Common myeloid progenitor, CD34-positive (primary cell): Measurements from ENCODE around the gene SYT12.

Source experiments
- CTCF ChIA-PET: fragments of 350-600 bp; sonication (Branson Sonifier 250); formaldehyde crosslinking; loops from one replicate; lab custom pipeline; 2021; ENCODE audit warnings: antibody characterized with exemption; lab: Charles Lee
- POLR2A ChIA-PET: fragments of 350-600 bp; sonication (Branson Sonifier 250); formaldehyde crosslinking; loops from one replicate; lab custom pipeline; 2021; ENCODE audit warnings: antibody characterized with exemption; lab: Charles Lee
- DNase-seq, 3 donors: peaks; one replicate each; pipeline versions ENCODE4 v3.0.0 to v3.0.0-alpha.2; 2013
- H3K27ac ChIP-seq, 2 experiments: 1 replicate in 1 of 2; 2 replicates in 1 of 2; pipeline ENCODE4 v1.7.0; 2013; ENCODE audit warnings: inconsistent platforms in 2 of 2, low read length in 2 of 2, mild to moderate bottlenecking in 2 of 2, low read depth in 1 of 2, moderate library complexity in 1 of 2; ENCODE audit not compliant: severe bottlenecking in 2 of 2, insufficient read depth in 1 of 2, poor library complexity in 1 of 2
- H3K27me3 ChIP-seq, 5 experiments: replicated peaks in 2 of 5; 1 replicate in 3 of 5; 2 replicates in 2 of 5; pipeline versions ENCODE4 v1.6.1 to v1.7.0; 2013; ENCODE audit warnings: low read length in 4 of 5, mild to moderate bottlenecking in 2 of 5, moderate library complexity in 2 of 5, inconsistent platforms in 1 of 5; ENCODE audit not compliant: insufficient read depth in 5 of 5, control insufficient read depth in 4 of 5
- H3K36me3 ChIP-seq, 4 experiments: 1 replicate in 2 of 4; 2 replicates in 2 of 4; pipeline versions ENCODE4 v1.6.1 to v1.7.0; 2013; ENCODE audit warnings: low read length in 3 of 4, control low read depth in 1 of 4, mild to moderate bottlenecking in 1 of 4; ENCODE audit not compliant: control insufficient read depth in 4 of 4, insufficient read depth in 4 of 4
- H3K4me1 ChIP-seq, 4 experiments: 1 replicate in 3 of 4; 2 replicates in 1 of 4; pipeline versions ENCODE4 v1.6.1 to v1.7.1; 2013; ENCODE audit warnings: low read length in 3 of 4, mild to moderate bottlenecking in 3 of 4, control low read depth in 1 of 4, inconsistent platforms in 1 of 4, moderate library complexity in 1 of 4; ENCODE audit not compliant: control insufficient read depth in 4 of 4, insufficient read depth in 4 of 4; ENCODE audit errors: control extremely low read depth in 1 of 4
- H3K4me3 ChIP-seq, 7 experiments: 1 replicate in 4 of 7; 2 replicates in 3 of 7; pipeline versions ENCODE4 v1.5.1 to v1.7.0; 2013; ENCODE audit warnings: mild to moderate bottlenecking in 7 of 7, low read length in 6 of 7, moderate library complexity in 6 of 7, inconsistent platforms in 2 of 7, low read depth in 2 of 7, control low read depth in 1 of 7; ENCODE audit not compliant: insufficient read depth in 4 of 7, control insufficient read depth in 1 of 7; ENCODE audit errors: extremely low read depth in 1 of 7
- H3K9me3 ChIP-seq, 5 experiments: 1 replicate in 4 of 5; 2 replicates in 1 of 5; pipeline versions ENCODE4 v1.6.1 to v1.7.1; 2013; ENCODE audit warnings: low read length in 4 of 5, mild to moderate bottlenecking in 2 of 5, inconsistent platforms in 1 of 5, low read depth in 1 of 5, moderate library complexity in 1 of 5; ENCODE audit not compliant: control insufficient read depth in 4 of 5, insufficient read depth in 2 of 5; ENCODE audit errors: control extremely low read depth in 1 of 5
- WGBS: methylation state at CpG from one replicate; pipeline ENCODE4 v1.1.5; 2013; ENCODE audit not compliant: insufficient coverage; 5-methylcytosine and 5-hydroxymethylcytosine counted together

SYT12 gene

DNA sequence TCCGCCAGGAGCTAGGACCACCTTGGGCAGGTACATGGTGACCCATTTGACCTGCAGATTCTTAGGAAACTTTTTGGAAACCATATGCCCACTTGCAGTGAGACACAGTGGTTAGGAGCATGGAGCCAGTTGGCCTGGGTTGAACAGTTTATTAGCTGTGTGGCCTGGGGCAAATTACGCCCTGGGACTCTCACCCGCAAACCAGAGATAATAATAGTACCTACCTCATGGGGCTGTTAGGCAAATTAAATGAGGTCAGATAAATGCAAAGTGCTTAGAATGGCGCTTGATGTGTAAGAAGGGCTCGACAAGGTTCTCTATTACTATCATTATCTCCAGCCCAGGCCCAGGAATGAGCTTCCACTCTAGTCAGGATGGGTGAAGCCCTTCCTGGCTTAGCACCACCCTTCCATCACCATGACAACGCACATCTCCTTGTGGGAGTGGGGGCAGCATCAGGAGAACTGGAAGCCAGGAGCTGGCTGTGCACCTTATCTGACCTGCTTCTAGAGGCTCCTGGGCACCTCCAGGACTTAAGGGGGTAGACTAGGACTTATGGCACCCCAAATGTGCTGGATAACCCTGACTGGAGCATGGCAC, 5.1 kb downstream of the SYT12 start:
- Histone ChIP-seq H3K36me3 (no peaks in the 10 kb centered on the region), H3K4me1 (peaks cover 0 to 23% (median 21%) of the 10 kb centered on the region in 4 experiments), H3K4me3 (no peak overlapping the region), H3K27ac (no peak overlapping the region), H3K27me3 (peaks cover 2 to 94% (median 44%) of the 10 kb centered on the region in 5 experiments), H3K9me3 (no peaks in the 10 kb centered on the region)
- ChIA-PET CTCF (interaction anchor here (1.0 to 1.4 kb wide), 3 partner anchors 13 to 27 kb away, joined by 3 to 4 read pairs (median 3); no protein-coding TSS in a partner anchor), POLR2A (no interaction called here)
- no peak for DNase-seq
- 85% methylated on average over 2 of the region's 6 CpGs for WGBS

GRCh38 chr11:67029146-67029545, 6.2 kb downstream of the SYT12 start:
- Histone ChIP-seq H3K9me3 (no peaks in the 10 kb centered on the region), H3K36me3 (no peaks in the 10 kb centered on the region), H3K27me3 (peaks cover 2 to 96% (median 45%) of the 10 kb centered on the region in 5 experiments), H3K4me1 (peaks cover 0 to 17% (median 12%) of the 10 kb centered on the region in 4 experiments), H3K27ac (no peak overlapping the region), H3K4me3 (no peak overlapping the region)
- ChIA-PET POLR2A (no interaction called here), CTCF (interaction anchor here (1.0 kb wide), 1 partner anchor 31 kb away, joined by 4 read pairs; no protein-coding TSS in a partner anchor)
- 80% methylated on average over 5 of the region's 6 CpGs for WGBS
- DNase-seq: no peak

- ChIA-PET CTCF (no interaction called here), POLR2A (no interaction called here)
- H3K27ac ChIP-seq: no peak overlapping the region
- H3K4me3 ChIP-seq: no peak overlapping the region
- 46% methylated on average over 8 of the region's 9 CpGs for WGBS
- H3K4me1 ChIP-seq: peaks cover 0 to 7% (median 0%) of the 10 kb centered on the region in 4 experiments
- no peak for DNase-seq
- peaks cover 2 to 86% (median 43%) of the 10 kb centered on the region in 5 experiments for H3K27me3 ChIP-seq
- no peaks in the 10 kb centered on the region for H3K36me3 ChIP-seq
- no peaks in the 10 kb centered on the region for H3K9me3 ChIP-seq
Measured at GRCh38 chr11:67030976-67031375, 8.0 kb downstream of the SYT12 start.

DNA sequence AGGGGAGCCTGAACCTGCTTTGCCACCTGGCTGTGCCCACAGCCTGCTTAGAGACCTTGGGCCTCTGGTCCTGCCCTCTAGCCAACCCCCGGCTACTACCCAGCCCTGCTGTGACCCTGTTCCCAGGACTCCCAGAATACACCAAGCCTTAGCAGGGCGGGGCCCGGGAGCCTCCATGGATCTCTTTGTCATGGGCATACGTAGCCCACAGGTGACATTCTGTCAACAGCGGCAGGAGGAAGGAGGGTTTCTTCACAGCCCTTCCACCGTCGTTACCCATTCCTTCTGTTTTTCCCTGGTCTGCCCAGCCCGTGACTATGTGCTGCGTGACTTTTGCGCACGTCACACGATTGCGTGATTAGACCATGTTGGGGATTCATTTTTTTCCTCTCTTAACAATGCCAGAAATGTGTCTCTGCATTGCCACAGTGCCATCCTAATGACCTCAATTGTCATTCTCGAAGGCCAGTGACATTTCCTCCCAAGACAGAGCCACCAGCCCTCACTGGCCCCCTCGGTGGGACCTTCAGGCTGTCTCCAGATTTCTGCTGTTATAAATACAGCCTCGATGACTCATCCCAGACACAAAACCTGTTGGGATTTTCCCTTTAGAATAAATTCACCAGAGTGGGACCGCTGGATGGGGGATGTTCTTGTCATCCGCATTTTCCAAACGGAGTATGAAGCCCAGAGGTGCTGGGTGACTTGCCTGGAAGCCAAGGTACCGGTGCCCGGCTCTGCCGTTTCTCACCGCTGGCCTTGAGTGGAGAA, 9.0 kb downstream of the SYT12 start:
- H3K27ac ChIP-seq: no peak overlapping the region

DNA sequence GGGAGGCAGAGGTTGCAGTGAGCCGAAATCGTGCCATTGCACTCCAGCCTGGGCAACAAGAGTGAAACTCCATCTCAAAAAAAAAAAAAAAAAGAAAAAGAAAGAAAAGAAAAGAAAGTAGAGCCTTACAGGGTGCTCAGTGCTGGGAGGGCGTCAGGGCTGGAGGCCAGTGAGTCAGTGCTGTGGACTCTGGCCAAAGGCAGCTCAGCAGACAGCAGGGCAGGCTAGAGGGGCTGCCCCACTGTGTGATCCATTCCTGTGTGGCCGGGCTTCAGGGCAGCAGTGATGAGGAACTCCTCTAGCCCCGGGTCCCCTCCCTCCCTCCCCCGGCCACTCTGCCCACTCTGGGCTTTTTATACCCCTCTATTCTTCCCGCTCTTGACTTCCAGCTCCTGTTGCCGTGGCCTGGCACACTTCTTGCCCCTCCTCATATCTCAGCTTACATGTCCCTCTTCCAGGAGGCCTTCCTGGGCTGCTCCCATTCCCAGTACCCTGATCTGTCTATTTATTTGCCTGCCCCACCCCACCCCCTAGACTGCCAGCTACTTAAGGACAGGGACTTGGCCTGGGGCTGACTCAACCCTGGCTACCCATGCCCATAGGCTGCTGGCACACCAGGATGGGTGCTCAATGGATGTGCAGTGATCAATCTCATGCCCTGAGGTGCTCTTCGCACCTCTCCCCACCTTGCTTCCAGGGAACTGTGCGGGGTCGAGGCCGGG, 10.1 kb downstream of the SYT12 start:
- ChIA-PET POLR2A (no interaction called here), CTCF (no interaction called here)
- H3K9me3 ChIP-seq: no peaks in the 10 kb centered on the region
- no peaks in the 10 kb centered on the region for H3K36me3 ChIP-seq
- no peak for DNase-seq
- 67% methylated on average over 10 of the region's 12 CpGs for WGBS
- H3K4me1 ChIP-seq: peaks cover 0 to 7% (median 0%) of the 10 kb centered on the region in 4 experiments
- H3K4me3 ChIP-seq: no peak overlapping the region
- no peak overlapping the region for H3K27ac ChIP-seq
- H3K27me3 ChIP-seq: peaks cover 2 to 72% (median 36%) of the 10 kb centered on the region in 5 experiments

More for the DNA sequence above, 9.0 kb downstream of the SYT12 start:
- no peaks in the 10 kb centered on the region for H3K9me3 ChIP-seq
- CTCF ChIA-PET: no interaction called here
- no peak for DNase-seq
- WGBS: 82% methylated on average over 22 of the region's 23 CpGs
- POLR2A ChIA-PET: no interaction called here
- H3K4me3 ChIP-seq: no peak overlapping the region
- no peaks in the 10 kb centered on the region for H3K36me3 ChIP-seq
- peaks cover 0 to 7% (median 0%) of the 10 kb centered on the region in 4 experiments for H3K4me1 ChIP-seq
- peaks cover 2 to 81% (median 43%) of the 10 kb centered on the region in 5 experiments for H3K27me3 ChIP-seq

GRCh38 chr11:67033661-67034166, 10.8 kb downstream of the SYT12 start:
- Histone ChIP-seq H3K27ac (no peak overlapping the region), H3K36me3 (no peaks in the 10 kb centered on the region), H3K4me1 (peaks cover 0 to 7% (median 0%) of the 10 kb centered on the region in 4 experiments), H3K4me3 (no peak overlapping the region), H3K9me3 (no peaks in the 10 kb centered on the region), H3K27me3 (peaks cover 2 to 64% (median 29%) of the 10 kb centered on the region in 5 experiments)
- WGBS: 89% methylated on average over 7 of the region's 8 CpGs
- no peak for DNase-seq
- CTCF ChIA-PET: no interaction called here
- POLR2A ChIA-PET: no interaction called here
